ENCODE measurements around the gene BEST1.
"Not testable (repeated sequence)": the region's sequence is repeated elsewhere in the genome, so short reads cannot be mapped to it uniquely, and the experiment has no call there.

BEST1 gene

GRCh38 chr11:61949169-61950034, 749 bp upstream of the BEST1 start:
- no peak for DNase-seq

- no peak for DNase-seq
Observed at GRCh38 chr11:61951484-61952135, 1.5 kb downstream of the BEST1 start.

- DNase-seq = no peak
Observed at GRCh38 chr11:61952882-61953281, 2.7 kb downstream of the BEST1 start.

DNA sequence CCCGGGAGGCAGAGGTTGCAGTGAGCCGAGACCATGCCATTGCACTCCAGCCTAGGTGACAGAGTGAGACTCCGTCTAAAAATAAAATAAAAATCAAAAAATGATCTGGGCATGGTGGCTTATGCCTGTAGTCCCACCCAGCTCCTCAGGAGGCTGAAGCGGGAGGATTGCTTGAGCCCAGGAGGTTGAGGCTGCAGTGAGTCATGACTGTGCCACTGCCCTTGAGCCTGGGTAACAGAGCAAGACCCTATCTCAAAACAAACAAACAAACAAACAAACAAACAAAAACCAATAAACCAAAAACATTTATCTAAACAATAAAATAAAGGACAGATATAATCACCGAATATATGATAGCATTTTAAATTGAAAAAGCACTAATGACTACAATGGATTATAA, 3.5 kb downstream of the BEST1 start:
- not testable (repeated sequence) for DNase-seq

- no peak for DNase-seq
Observed at GRCh38 chr11:61954106-61954850, 4.1 kb downstream of the BEST1 start.

GRCh38 chr11:61954851-61955421, 4.8 kb downstream of the BEST1 start:
- no peak for DNase-seq

DNA sequence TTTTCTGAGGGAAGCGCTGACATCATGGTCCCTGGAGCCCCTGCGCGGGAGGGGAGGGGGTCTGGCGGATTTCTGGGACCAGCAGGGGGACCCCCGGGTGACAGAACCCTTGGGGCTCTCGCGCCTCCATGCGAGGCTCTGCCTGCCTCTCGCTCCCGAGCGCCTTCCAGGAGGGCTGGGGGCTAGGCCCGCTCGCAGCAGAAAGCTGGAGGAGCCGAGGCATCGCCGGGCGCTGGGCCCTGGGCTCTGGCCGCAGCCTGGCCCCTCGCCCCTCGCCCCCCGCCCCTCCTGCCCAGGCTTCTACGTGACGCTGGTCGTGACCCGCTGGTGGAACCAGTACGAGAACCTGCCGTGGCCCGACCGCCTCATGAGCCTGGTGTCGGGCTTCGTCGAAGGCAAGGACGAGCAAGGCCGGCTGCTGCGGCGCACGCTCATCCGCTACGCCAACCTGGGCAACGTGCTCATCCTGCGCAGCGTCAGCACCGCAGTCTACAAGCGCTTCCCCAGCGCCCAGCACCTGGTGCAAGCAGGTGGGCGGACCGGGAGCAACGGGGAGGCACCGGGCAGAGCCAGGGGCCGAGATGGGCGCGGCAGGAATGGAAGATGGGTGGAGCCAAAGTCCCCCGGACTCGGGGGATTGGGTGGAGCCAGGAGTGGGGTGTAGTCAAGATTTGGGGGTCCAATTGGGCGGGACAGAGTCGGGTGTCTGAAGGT, 5.4 kb downstream of the BEST1 start:
- no peak for DNase-seq

DNA sequence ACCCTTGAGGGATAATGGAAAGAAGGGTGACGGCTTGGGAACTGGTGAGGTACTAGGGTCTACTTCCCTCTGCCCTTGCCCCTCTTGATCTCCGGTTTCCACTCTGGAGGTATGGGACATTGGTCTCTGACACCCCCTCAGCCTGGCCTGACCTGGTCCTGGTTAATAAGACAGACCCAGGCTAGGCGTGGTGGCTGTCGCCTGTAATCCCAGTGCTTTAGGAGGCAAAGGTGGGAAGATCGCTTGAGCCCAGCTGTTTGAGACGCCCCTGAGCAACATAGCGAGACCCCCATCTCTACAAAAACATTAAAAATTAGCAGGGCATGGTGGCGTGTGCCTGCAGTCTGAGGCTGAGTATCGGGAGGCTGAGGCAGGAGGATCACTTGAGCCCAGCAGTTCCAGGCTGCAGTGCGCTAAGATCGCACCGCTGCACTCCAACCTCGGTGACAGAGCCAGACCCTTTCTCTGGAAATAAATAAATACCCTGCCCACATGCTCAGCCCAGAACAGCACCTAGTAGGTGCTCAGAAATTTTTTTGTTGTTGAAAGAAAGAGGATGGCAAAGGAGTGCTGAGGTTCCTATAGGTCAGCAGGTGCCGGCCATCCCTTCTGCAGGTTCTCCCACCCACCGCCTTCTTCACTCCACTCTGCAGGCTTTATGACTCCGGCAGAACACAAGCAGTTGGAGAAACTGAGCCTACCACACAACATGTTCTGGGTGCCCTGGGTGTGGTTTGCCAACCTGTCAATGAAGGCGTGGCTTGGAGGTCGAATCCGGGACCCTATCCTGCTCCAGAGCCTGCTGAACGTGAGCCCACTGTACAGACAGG, 6.3 kb downstream of the BEST1 start:
- no peak for DNase-seq

- DNase-seq = no peak
Observed at GRCh38 chr11:61957021-61957770, 7.0 kb downstream of the BEST1 start.

DNA sequence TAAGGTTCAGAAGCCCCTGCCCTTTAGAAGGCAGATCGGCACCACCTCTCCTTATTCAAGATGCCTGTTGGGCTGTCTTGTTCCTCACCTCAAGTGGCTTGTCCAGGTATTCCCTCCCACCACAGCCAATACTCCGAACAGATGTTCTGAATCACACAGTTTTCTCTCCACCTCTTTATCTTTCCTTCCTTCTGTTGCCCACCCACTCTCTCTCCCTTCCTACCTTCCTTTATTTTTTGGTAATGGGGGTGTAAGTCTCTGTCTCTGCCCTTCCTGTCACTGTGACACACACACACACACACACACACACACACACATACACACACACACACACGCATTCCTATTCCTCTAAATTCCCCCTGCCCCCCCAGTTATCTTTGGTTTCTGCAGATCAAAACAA, 8.4 kb downstream of the BEST1 start:
- no peak for DNase-seq

GRCh38 chr11:61959114-61959513, 9.0 kb downstream of the BEST1 start:
- peak; percentile 25 for DNase-seq

GRCh38 chr11:61959678-61960077, 9.5 kb downstream of the BEST1 start:
- peak; percentile 14 for DNase-seq

GRCh38 chr11:61960532-61960931, 10.4 kb downstream of the BEST1 start:
- DNase-seq = peak; percentile 5

DNA sequence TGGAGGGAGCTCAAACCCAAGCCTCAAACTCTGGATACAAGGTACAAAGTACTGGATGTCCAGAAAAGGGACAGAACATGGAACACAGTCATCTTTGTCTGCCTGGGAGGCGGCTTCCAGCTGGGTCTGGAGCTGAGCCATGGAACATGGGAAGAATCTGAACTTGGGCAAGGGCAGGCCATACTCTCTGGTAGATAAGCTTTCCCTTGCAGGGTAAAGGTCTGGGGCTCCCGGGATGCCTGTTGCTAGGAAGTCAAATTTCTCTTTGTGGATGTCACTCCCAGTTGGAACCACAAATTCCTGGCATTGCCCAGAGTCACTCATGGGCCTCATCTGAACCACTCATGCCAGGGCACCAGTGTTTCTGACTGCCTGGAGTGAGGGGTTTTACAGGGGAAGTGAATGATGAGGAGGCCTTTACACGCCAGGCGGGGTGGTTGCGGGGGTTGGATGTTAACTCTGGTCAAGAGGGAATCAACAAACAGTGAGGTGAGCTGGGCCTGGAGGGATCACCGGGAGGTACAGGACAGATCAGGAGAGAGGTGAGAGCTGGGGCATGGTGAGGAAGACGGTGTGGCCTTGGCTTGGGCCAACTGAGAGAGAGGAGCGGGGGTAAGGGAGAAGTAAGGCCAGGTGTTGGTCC, 11.5 kb downstream of the BEST1 start:
- peak; percentile 23 for DNase-seq

DNA sequence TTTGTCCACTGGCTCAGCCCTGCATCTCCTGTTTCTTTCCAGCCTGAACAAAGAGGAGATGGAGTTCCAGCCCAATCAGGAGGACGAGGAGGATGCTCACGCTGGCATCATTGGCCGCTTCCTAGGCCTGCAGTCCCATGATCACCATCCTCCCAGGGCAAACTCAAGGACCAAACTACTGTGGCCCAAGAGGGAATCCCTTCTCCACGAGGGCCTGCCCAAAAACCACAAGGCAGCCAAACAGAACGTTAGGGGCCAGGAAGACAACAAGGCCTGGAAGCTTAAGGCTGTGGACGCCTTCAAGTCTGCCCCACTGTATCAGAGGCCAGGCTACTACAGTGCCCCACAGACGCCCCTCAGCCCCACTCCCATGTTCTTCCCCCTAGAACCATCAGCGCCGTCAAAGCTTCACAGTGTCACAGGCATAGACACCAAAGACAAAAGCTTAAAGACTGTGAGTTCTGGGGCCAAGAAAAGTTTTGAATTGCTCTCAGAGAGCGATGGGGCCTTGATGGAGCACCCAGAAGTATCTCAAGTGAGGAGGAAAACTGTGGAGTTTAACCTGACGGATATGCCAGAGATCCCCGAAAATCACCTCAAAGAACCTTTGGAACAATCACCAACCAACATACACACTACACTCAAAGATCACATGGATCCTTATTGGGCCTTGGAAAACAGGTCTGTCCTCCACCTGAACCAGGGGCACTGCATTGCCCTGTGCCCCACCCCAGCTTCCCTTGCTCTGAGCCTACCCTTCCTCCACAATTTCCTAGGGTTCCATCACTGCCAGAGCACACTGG, 12.3 kb downstream of the BEST1 start:
- peak; percentile 22 for DNase-seq

GRCh38 chr11:61963016-61963281, 12.8 kb downstream of the BEST1 start:
- DNase-seq = peak; percentile 36

GRCh38 chr11:61963282-61964057, 13.3 kb downstream of the BEST1 start:
- DNase-seq = peak; percentile 20

DNA sequence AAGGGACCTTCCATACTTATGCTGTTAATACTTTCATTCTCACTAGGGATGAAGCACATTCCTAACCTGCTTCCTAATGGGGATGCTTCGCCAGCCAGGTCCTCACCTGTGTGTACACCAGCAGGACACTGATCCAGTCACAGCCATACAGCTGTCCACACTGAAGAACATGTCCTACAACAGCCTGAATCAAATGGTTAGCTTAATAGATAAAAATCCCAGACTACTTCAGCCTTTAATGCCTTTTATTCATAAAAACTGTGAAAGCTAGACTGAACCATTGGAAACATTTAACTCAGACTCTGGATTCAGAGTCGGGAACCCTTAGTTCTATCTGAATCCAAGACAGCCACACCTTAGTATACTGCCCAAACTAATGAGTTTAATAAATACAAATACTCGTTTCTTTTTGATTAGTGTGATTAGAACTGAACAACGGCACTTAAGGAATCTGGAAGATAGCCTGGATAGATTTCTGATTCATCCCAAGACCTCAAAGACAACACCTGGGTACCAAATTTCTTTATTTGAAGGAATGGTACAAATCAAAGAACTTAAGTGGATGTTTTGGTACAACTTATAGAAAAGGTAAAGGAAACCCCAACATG, 14.0 kb downstream of the BEST1 start:
- peak; percentile 21 for DNase-seq
